GM18507 (cell line): ENCODE results near the gene TMEM132D.

Experiments
- DNase-seq: peaks from one replicate; pipeline ENCODE4 v3.0.0; 2011; ENCODE audit warnings: low read depth; ENCODE audit not compliant: insufficient read length; ENCODE audit errors: extremely low spot score
- FAIRE-seq: peaks from 2 replicates; lab custom pipeline; 2011; peaks lifted over from hg19 to GRCh38; lab: Jason Lieb, UNC

Gene TMEM132D

DNA sequence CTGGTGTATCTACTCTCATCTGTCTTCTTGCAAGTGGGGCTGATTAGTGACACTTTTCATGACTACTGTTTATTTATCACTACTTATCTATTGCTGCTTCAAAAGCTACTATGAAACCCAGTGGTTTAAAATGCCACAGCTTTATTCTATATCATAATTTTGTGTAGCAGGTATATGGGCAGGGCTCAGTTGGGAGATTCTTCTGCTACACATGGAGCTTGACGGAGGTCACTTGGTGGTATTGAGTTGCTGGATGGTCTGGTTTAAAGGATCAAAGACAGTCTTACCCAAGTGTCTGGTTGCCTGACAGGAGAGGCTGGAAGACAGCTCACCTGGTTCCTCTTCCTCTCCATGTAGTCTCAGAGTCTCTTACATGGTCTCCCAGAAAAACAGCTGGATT lies 222.7 kb downstream of the TMEM132D start:
- FAIRE-seq = no peak
- DNase-seq = no peak

DNA sequence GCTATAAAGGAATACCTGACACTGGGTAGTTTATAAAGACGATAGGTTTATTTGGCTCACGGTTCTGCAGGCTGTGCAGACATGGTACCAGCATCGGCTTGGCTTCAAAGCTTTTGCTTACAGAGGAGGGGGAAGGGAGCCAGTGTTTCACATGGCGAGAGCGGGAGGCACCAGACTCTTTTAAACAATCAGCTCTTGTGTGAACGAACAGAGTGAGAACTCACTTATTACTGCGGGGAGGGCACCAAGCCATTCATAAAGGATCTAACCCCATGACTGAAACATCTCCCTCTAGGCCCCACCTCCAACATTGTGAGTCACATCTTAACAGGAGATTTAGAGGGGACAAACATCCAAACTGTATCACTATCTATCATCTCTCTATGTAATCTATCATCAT lies 227.4 kb downstream of the TMEM132D start:
- FAIRE-seq (no peak), DNase-seq (no peak)

DNA sequence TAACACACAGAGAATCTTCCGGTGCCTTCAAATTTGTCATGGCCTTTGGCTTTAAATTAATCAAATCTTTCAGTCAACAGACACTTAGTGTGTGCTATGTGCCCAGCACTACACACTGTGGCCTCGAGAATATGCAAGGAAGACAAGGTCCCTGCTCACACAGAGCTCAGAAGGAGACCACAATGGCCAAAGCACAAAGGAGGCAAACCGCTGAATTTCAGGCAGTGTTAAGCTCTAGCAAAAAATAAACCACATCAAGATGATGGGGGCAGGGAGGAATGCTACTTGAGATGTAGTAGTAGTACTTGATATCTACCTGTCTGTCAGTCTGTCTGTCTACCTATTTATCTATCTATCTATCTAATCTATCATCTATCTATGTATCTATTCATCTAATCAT lies 227.9 kb downstream of the TMEM132D start:
- DNase-seq (no peak), FAIRE-seq (no peak)

DNA sequence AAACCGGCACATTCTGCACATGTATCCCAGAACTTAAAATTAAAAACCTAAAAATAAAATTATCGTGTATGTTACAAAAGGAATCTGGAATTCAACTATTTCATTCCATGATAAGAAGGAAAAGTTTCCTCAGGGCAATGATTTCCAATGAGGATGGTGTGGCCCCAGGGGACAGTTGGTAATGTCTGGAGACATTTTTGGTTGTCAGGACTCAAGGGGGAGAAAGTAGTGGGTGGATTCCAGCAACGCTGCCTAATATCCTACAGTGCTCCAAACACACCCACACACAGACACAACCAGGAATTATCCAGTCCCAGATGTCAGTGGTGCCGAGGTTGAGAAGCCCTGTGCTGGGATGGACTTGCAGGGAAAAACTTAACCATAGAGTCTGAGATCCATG lies 228.3 kb downstream of the TMEM132D start:
- FAIRE-seq (no peak), DNase-seq (no peak)

DNA sequence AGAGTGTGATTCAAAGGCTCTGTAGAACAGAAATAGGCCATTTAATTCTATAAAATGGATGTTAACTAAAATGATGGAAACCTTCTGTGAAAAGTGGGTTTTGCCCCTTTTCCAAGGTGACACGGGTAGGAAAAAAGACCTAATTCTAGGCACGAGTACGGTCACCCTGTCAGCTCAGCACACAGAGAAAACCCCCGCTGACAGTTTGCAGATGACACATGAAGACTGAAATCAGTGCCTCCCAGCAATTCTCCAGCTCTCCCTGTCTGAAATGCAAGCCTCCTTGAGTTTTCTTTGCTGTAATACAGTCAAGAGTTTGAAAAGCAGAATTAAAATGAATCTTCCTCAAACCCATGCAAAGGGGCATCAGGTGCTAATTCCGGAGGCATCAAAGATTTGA lies 230.0 kb downstream of the TMEM132D start:
- DNase-seq = no peak
- FAIRE-seq = no peak

DNA sequence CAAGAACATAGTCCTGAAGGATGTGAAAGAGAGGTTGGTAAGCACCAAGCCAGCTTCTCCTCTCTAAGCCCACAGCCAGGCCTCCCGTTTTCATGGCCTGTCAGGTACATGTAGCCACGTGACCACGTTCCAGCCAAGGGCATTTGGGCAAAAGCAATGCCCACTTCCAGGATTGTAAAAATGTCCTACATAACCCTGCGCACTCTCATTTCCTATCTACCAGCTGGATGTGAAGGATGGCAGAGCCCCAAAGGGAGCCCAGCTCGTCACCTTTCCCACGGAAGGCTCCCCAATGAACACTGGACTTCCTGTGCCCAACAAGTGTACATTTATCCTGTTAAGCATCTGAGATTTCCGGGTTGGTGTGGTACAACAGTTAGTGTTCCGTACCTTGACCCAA lies 231.7 kb downstream of the TMEM132D start:
- DNase-seq (no peak), FAIRE-seq (no peak)

DNA sequence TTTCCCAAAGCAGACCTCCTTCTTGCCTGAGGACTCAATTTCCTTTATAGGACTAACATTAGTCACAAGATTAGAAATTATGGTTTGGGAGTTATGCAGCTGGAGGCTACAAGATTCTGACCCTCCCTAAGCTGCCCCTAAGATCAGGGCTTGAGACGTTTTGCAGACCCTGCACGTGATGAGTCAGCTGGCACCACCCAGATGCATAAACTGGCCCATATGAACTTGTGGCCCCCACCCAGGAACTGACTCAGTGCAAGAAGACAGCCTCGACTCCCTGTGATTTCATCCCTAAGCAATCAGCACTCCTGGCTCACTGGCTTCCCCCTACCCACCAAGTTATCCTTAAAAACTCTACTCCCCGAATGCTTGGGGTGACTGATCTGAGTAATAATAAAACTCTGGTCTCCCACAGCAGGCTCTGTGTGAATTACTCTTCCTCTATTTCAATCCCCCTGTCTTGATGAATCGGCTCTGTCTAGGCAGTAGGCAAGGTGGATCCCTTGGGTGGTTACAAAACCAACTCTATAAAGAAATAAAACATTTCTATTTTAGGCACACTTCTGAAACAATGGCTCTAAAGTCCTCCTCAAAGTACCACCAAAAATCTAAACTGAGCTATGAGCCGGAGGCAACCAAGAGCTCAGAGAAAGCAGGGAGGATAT lies 233.4 kb downstream of the TMEM132D start:
- no peak for DNase-seq
- FAIRE-seq = no peak

DNA sequence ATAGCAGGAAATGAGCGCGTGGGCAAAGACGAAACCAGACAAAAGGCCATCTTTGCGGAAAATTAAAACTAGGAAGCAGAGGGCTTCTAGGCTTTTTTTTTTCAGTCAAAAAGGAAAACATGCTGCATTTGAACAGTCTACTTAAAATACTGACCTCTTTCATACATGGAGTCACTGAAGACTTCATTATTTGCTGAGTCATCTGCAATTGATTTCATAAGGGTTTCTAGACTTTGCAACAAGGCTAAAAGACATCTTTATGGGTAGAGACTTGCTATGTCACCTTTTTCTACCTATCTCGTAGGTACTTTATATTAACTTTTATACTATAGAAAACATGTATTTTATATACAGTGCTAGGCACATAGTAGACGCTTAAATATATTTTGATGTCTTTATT lies 238.4 kb downstream of the TMEM132D start:
- FAIRE-seq = no peak
- no peak for DNase-seq

DNA sequence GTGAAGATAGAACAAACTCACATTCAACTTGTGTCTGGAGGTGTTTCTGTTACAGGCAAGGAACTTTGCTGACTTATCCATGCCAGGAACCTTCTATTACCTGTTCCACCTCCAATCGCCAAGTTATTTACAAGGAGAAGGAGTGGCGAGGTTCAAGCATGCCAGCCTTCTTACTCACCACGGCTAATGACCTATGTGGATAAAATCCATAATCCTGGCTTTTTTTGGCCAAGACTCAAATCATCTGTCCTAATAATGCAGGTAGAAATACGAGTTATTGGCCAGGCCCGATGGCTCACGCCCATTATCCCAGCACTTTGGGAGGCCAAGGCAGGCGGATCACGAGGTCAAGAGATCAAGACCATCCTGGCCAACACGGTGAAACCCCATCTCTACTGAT lies 241.6 kb downstream of the TMEM132D start:
- DNase-seq = no peak
- no peak for FAIRE-seq

DNA sequence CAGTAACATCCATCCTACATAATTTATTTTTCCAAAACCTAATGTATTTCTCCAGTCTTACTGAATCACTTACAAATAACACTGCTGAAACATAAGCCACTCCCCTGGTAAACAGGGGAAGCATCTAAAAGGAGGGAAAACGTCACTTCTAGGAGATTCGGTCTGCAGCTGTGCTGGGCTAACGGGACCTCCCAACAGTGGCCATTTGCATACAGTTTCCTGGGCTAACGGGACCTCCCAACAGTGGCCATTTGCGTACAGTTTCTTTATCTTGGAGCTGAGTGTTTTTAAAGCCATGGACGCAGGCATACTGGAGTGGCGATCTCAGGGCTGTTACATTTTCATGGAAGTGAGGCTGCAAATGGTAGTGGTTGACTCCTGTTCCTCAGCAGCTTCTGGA lies 242.9 kb downstream of the TMEM132D start:
- no peak for FAIRE-seq
- DNase-seq = no peak

DNA sequence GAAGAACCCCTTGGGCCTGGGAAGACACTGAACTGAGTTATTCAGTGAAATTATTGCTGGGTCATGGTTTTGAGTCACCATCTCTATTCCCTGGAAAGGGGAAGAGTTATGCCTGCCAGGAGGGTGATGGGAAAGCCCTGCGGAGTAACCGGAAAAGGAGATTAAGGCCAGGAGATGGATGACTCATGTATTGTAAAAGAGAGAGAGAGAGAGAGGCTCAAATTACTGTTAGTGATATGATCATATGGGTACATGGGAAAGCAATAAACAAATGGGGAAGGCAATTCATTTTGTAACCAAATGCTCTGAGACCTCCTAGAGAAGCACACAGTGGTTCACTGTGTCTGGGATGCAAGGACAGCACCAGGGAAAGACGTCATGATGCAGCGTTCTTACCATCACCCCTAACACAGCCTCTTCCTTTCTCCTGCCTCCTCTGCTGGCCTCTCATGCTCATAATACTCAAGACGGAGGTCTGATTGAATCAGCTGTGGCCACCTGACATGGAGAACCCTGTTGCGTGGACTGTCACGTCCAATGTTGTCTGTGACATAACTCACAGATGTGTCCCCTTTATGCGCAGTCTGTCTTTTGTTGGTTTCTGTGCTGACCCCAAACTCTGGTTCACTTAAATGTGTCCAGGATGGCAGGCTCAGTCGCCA lies 243.7 kb downstream of the TMEM132D start:
- FAIRE-seq = no peak
- no peak for DNase-seq

DNA sequence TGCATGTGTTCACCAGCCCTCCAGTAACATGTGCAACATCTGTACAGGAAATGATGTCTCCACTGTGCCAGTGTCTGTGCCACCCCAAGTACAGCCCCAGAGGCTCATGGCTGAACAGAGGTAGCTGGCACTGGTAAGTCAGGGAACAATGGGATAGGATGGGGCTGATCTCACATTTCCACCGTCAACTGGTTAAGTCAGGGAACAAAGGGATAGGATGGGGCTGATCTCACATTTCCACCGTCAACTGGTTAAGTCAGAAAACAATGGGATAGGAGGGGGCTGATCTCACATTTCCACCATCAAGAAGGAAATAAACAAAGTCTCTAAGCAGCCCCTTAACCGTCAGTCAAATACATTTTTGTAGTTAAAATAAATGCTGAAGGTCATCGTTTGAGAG lies 246.6 kb downstream of the TMEM132D start:
- DNase-seq (no peak), FAIRE-seq (no peak)

DNA sequence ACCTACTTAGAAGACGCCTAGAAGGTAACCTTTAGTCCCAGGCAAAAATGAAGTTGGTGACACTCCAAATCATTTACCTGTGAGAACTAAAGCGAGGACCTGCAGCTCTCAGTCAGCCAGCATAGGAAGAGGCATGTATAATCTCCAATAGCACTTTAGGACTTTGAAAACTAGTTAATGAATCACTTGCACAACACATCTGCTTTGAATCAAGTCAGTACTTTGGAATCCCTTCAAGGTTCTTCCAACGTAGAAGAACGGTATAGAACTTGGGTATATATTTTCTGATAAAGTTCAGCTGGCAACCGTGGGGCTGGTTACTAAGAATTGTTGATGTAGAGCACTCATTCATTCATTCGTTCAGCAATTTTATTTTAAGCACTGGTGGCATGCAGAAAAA lies 251.9 kb downstream of the TMEM132D start:
- no peak for FAIRE-seq
- no peak for DNase-seq

DNA sequence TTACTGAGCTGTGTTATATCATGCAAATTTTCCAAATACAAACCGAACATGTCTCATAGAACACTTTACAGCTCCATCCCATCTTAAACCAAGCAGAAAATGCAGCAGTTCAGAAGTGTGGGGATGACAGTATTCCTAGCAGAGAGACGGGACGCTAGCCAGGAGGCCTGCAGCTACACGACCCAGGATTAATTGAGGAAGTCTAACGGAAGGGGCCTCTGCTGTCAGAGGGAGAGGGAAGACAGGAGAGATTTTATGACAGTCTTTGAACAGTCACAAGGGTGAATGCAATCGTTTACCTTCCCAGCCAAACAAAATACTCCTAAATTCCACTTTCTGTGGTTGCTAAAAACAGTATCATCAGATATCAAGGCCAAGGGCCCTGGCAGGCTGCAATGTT lies 261.9 kb downstream of the TMEM132D start:
- DNase-seq (no peak), FAIRE-seq (no peak)

DNA sequence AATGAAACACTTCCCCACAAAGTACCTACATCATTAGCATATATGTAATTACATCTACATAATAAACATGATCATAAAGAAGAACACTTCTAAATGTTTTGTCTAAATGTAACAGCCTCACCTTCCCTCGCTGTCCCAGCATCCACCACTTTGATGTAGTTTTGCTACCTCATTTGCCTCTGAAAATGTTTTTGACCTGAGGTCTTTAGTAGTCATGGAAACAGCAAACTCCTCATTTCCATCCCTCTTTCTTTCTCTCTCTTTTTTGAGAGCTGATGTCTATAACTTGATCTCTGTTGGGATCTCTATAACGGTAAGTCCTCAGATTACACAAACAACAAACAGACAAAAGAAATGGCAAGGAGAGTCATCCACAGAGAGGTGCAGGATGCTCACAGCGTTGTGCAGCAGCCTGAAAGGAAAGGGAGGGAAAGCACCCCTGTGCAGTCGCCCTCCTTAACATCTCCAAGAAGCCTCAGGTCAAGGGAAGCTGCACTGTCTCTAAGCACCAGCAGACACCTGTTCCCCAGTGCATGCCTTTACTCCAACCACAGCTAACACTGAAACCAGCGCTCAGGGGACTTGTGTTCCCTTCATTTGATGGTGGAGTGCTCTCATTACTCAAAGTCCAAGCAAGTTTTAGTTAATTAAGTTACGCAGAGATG lies 268.7 kb downstream of the TMEM132D start:
- DNase-seq = no peak
- no peak for FAIRE-seq

DNA sequence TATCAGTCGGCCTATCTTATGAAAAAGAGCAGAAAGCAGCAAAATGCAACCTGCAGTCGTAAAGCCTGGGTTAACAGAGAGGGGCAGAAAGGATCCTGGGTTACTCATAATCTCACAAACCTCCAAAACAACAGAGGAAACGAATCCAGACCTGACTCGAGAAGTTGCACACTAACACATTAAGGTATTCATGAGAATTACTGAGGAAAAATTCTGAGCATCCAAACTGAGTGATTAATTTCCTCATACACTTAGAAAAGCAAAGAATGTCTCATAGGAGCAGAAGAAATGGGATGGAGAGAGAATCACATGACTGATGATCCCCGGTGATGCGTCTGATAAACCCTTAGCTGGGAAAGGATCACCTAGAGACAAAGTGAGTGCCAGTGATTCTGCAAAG lies 272.5 kb downstream of the TMEM132D start:
- FAIRE-seq (no peak), DNase-seq (no peak)

DNA sequence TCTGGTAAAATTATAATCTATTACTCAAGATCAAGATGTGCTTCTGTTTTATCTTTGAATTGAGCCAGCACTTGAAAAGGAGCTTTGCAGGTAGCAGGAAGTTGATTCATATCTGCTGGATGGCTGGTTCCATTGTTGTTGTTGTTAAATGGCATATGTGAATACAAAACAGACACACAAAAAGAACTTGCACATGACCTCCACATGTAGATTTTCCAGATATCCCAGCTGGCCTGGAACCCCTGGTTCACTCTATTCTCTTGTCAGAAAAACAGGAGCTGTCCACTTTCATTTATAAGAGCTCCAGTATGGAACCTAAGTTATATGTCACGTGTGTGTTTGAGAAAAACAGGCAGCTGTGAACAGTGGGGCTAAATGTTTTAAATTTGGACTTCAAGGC lies 273.9 kb downstream of the TMEM132D start:
- DNase-seq = no peak
- FAIRE-seq = no peak

DNA sequence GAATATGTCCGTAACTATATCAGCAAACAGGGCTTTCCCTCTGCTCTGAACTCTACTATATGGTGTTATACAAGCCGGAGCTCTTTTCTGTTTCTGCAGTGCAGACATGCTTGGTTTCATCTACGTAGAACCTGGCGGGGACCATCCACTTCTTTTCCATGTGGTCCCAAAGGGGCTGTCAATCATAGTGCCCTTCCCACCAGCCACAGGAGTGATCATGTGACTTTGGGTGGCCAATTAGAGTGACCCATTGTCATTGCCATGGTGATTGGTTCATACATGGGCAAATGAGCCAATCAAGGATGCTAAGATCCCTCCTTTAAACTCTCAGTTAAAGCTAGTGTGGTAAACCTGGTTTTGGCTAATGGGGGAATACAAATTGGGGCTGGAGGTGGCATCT lies 281.3 kb downstream of the TMEM132D start:
- FAIRE-seq = no peak
- DNase-seq = no peak

DNA sequence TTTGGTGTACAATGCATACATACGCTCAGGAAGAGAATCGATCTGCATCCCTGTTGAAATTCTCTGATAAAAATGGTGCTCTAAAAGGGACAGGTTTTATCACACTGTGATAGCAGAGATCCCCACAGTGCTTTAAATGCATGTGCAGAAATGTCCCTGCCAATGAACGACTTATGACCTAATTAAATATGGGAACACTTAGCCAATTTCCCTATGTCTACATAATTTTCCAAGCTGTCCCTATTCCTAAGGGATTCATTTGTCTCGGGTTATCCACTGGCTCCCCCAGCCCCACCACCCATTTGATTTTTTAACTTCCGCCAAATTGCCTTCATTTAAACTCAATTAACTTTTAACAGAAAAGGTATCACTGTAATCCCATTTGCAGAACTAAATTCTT lies 284.6 kb downstream of the TMEM132D start:
- DNase-seq (no peak), FAIRE-seq (no peak)

DNA sequence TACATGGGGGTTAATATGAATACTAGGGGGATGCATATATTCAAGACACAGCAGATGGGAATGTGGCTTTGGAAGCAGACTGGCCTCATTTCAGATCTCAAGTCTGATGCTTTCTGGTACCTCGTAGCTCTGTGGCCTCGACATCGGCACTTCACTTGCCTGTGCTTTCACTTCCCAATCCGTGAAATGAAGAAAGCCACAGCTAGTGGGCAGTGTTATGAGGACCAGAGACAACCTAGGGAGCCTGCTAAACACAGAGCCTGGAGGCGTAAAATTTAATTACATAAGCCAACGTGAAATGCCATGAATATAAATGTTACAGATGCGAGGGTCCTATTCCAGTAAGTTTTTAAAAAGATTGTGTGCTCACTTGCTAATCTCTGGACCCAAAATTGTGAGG lies 286.0 kb downstream of the TMEM132D start:
- DNase-seq (no peak), FAIRE-seq (no peak)

DNA sequence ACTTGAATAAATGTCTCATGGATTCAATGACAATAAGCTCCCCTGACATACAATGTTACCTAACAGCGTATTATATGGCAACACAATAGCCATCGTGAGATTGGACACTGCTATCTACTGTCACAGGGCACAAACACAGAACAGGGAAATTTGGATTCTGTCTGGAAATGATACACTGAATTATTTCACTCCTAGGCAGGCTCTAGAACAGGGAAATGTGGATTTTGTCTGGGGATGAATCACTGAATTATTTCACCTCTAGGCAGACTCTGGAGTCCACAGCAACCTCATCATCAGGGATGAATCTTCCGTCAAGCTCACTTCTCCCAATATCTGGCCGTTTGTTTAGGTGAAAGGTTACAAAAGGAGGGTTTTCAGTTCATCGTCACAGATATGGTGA lies 288.8 kb downstream of the TMEM132D start:
- no peak for FAIRE-seq
- no peak for DNase-seq
